ENCODE measurements around the gene SLC25A3. TPM values are rescaled to one million over a fixed set of nuclear protein-coding genes. Genes with fewer than 3 reads are reported as not detected.
"Not testable (repeated sequence)": the region's sequence is repeated elsewhere in the genome, so short reads cannot be mapped to it uniquely, and the experiment has no call there.

The SLC25A3 gene
- total RNA-seq, 1 donor from 2014 or later, result 281 TPM

- intact Hi-C loops (cut with DNase I), result loop anchor here (10.0 kb wide), 1 partner anchor 54 kb away; the partner anchor contains the start of genes APAF1 and IKBIP
- Histone ChIP-seq H3K9me3 (no peaks in the 10 kb centered on the region), H3K4me3 (no peak overlapping the region), H3K36me3 (no peaks in the 10 kb centered on the region), H3K27ac (no peak overlapping the region), H3K4me1 (peaks cover 12% of the 10 kb centered on the region), H3K27me3 (no peaks in the 10 kb centered on the region)
- TF ChIP-seq POLR2A (IDR thresholded peaks at IDR 0.05) (no peak), CTCF (IDR thresholded peaks at IDR 0.05) (no peak), POLR2AphosphoS5 (IDR thresholded peaks at IDR 0.05; ENCODE audit: insufficient read depth in 1 of 2, low read depth in 1 of 2) (no peak)
- no peak for DNase-seq (ENCODE audit: extremely low spot score in 2 of 2)
Observed at GRCh38 chr12:98591209-98591608, 2.3 kb upstream of the SLC25A3 start.

- Histone ChIP-seq H3K9me3 (no peaks in the 10 kb centered on the region), H3K4me1 (peaks cover 18% of the 10 kb centered on the region), H3K27me3 (no peaks in the 10 kb centered on the region), H3K27ac (peak overlapping the region; percentile 99), H3K4me3 (peak overlapping the region; percentile 73 to 99), H3K36me3 (peaks cover 0 to 7% of the 10 kb centered on the region in 2 donors)
- no peak for DNase-seq (ENCODE audit: extremely low spot score in 2 of 2)
- intact Hi-C loops (cut with DNase I), result loop anchor here (10.0 kb wide), 1 partner anchor 52 kb away; the partner anchor contains the start of genes APAF1 and IKBIP
- TF ChIP-seq POLR2AphosphoS5 (IDR thresholded peaks at IDR 0.05; ENCODE audit: insufficient read depth in 1 of 2, low read depth in 1 of 2), result no peak
- TF ChIP-seq CTCF (IDR thresholded peaks at IDR 0.05), result no peak
- TF ChIP-seq POLR2A (IDR thresholded peaks at IDR 0.05), result no peak
Observed at GRCh38 chr12:98592825-98593322, 612 bp upstream of the SLC25A3 start.

- TF ChIP-seq CTCF (IDR thresholded peaks at IDR 0.05) (no peak), POLR2AphosphoS5 (IDR thresholded peaks at IDR 0.05; ENCODE audit: insufficient read depth in 1 of 2, low read depth in 1 of 2) (peak in 1 of 2 donors; percentile 9), POLR2A (IDR thresholded peaks at IDR 0.05) (no peak)
- Histone ChIP-seq H3K4me1 (peaks cover 18% of the 10 kb centered on the region), H3K36me3 (peaks cover 0 to 21% of the 10 kb centered on the region in 2 donors), H3K27ac (peak overlapping the region; percentile 99), H3K27me3 (no peaks in the 10 kb centered on the region), H3K9me3 (no peaks in the 10 kb centered on the region), H3K4me3 (peak overlapping the region; percentile 73 to 99)
- intact Hi-C loops (cut with DNase I), result loop anchor here (10.0 kb wide), 1 partner anchor 51 kb away; the partner anchor contains the start of genes APAF1 and IKBIP
- no peak for DNase-seq (ENCODE audit: extremely low spot score in 2 of 2)
Observed at GRCh38 chr12:98594050-98594835, 757 bp downstream of the SLC25A3 start.

- H3K9me3 ChIP-seq, result no peaks in the 10 kb centered on the region
- no peaks in the 10 kb centered on the region for H3K27me3 ChIP-seq
- intact Hi-C loops (cut with DNase I), result loop anchor here (10.0 kb wide), 1 partner anchor 49 kb away; the partner anchor contains the start of genes APAF1 and IKBIP
- DNase-seq (ENCODE audit: extremely low spot score in 2 of 2), result no peak
- peak overlapping the region; percentile 73 to 99 for H3K4me3 ChIP-seq
- peaks cover 18% of the 10 kb centered on the region for H3K4me1 ChIP-seq
- TF ChIP-seq POLR2A (IDR thresholded peaks at IDR 0.05) (no peak), CTCF (IDR thresholded peaks at IDR 0.05) (no peak), POLR2AphosphoS5 (IDR thresholded peaks at IDR 0.05; ENCODE audit: insufficient read depth in 1 of 2, low read depth in 1 of 2) (no peak)
- peak overlapping the region; percentile 99 for H3K27ac ChIP-seq
- H3K36me3 ChIP-seq, result peaks cover 0 to 33% of the 10 kb centered on the region in 2 donors
Observed at GRCh38 chr12:98595243-98595988, 1.9 kb downstream of the SLC25A3 start.

GRCh38 chr12:98597313-98597712 lies 3.8 kb downstream of the SLC25A3 start:
- DNase-seq (ENCODE audit: extremely low spot score in 2 of 2); H3K27me3 ChIP-seq; H3K27ac ChIP-seq; H3K4me3 ChIP-seq; H3K9me3 ChIP-seq: not testable (repeated sequence)
- intact Hi-C loops (cut with DNase I), result loop anchor here (10.0 kb wide), 1 partner anchor 47 kb away; the partner anchor contains the start of genes APAF1 and IKBIP
- Histone ChIP-seq H3K36me3 (peaks cover 0 to 52% of the 10 kb centered on the region in 2 donors), H3K4me1 (peaks cover 18% of the 10 kb centered on the region)
